LNCaP clone FGC (cell line): ENCODE results near the gene GLIS1.

Experiments used
- DNase-seq: peaks from one replicate; pipeline ENCODE4 v3.0.0-alpha.2; 2011; ENCODE audit warnings: low read depth
- H3K4me3 ChIP-seq: 2 replicates; pipeline ENCODE4 v1.5.1; 2011; ENCODE audit warnings: mild to moderate bottlenecking, low read depth, low read length, control low read depth
- CTCF ChIP-seq: IDR thresholded peaks from 2 replicates; pipeline ENCODE4 v1.5.1; 2012; ENCODE audit warnings: mild to moderate bottlenecking; ENCODE audit not compliant: control insufficient read depth, insufficient read depth; ENCODE audit errors: extremely low read depth

The GLIS1 gene

GRCh38 chr1:53514436-53514835 lies 224.5 kb downstream of the GLIS1 start:
- TF ChIP-seq CTCF: no peak
- no peak overlapping the region for H3K4me3 ChIP-seq
- no peak for DNase-seq

GRCh38 chr1:53513846-53514245 lies 225.1 kb downstream of the GLIS1 start:
- H3K4me3 ChIP-seq: no peak overlapping the region
- TF ChIP-seq CTCF: no peak
- no peak for DNase-seq

GRCh38 chr1:53512807-53513755 lies 225.9 kb downstream of the GLIS1 start:
- no peak overlapping the region for H3K4me3 ChIP-seq
- TF ChIP-seq CTCF: no peak
- no peak for DNase-seq

- no peak for TF ChIP-seq CTCF
These were observed 226.8 kb downstream of the GLIS1 start for GRCh38 chr1:53511933-53512806.

GRCh38 chr1:53511323-53511932 lies 227.5 kb downstream of the GLIS1 start:
- no peak overlapping the region for H3K4me3 ChIP-seq
- DNase-seq: peak; percentile 26
- no peak for TF ChIP-seq CTCF

More at GRCh38 chr1:53511933-53512806, 226.8 kb downstream of the GLIS1 start:
- peak; percentile 94 for DNase-seq
- no peak overlapping the region for H3K4me3 ChIP-seq

GRCh38 chr1:53510215-53510614 lies 228.7 kb downstream of the GLIS1 start:
- DNase-seq: no peak
- no peak overlapping the region for H3K4me3 ChIP-seq
- no peak for TF ChIP-seq CTCF
